GM23338 (cell line): Measurements from ENCODE around the gene RADIL. TPM values are rescaled to one million over a fixed set of nuclear protein-coding genes. Genes with fewer than 3 reads are reported as not detected.

Experiments used
- ATAC-seq: fragments of 200-7000 bp; cut with Tn5 transposase; 3 replicates; pipeline ENCODE4 v1.9.1; 2020
- DNase-seq: peaks from one replicate; pipeline ENCODE4 v3.0.0-alpha.2; 2015; ENCODE audit warnings: low spot score
- H2AFZ ChIP-seq: fragments of 200-600 bp; sonication (generic); 2 replicates; pipeline ENCODE4 v1.8.0; 2016; ENCODE audit warnings: antibody characterized with exemption, mild to moderate bottlenecking, moderate library complexity
- H3F3A ChIP-seq: fragments of 200-600 bp; sonication (generic); replicated peaks from 2 replicates; pipeline ENCODE4 v1.8.0; 2017; ENCODE audit warnings: antibody characterized with exemption, mixed run types, low read depth
- H3K27ac ChIP-seq: fragments of 200-600 bp; sonication (generic); 2 replicates; pipeline ENCODE4 v1.6.1; 2016; ENCODE audit warnings: low read depth
- H3K27me3 ChIP-seq: fragments of 200-600 bp; sonication (generic); 2 replicates; pipeline ENCODE4 v1.8.0; 2016; ENCODE audit warnings: mild to moderate bottlenecking, mixed run types, moderate library complexity; ENCODE audit not compliant: insufficient read depth
- H3K36me3 ChIP-seq: fragments of 200-600 bp; sonication (generic); 2 replicates; pipeline ENCODE4 v1.8.0; 2016; ENCODE audit warnings: mild to moderate bottlenecking; ENCODE audit not compliant: insufficient read depth
- H3K4me1 ChIP-seq: fragments of 200-600 bp; sonication (generic); 2 replicates; pipeline ENCODE4 v1.8.0; 2016; ENCODE audit warnings: mild to moderate bottlenecking, moderate library complexity; ENCODE audit not compliant: insufficient read depth
- H3K4me2 ChIP-seq: fragments of 200-600 bp; sonication (generic); 2 replicates; pipeline ENCODE4 v1.7.1; 2017; ENCODE audit warnings: mixed run types
- H3K4me3 ChIP-seq: fragments of 200-600 bp; sonication (generic); 2 replicates; pipeline ENCODE4 v1.6.1; 2016; ENCODE audit warnings: mixed run types
- H3K79me2 ChIP-seq: fragments of 200-600 bp; sonication (generic); replicated peaks from 2 replicates; pipeline ENCODE4 v1.8.0; 2017; ENCODE audit warnings: mild to moderate bottlenecking; ENCODE audit not compliant: insufficient read depth
- H3K9me2 ChIP-seq: fragments of 200-600 bp; sonication (generic); 2 replicates; pipeline ENCODE4 v1.8.0; 2017; ENCODE audit not compliant: insufficient read depth
- H4K20me1 ChIP-seq: fragments of 200-600 bp; sonication (generic); replicated peaks from 2 replicates; pipeline ENCODE4 v1.8.0; 2017; ENCODE audit warnings: mild to moderate bottlenecking; ENCODE audit not compliant: insufficient read depth
- H3K27ac Mint-ChIP-seq: 2 replicates; pipeline ENCODE4 v1.8.0; 2020; ENCODE audit warnings: inconsistent platforms, mild to moderate bottlenecking, moderate library complexity, mixed read lengths
- H3K27me3 Mint-ChIP-seq: 3 replicates; pipeline ENCODE4 v1.8.0; 2022; ENCODE audit warnings: low read depth, mild to moderate bottlenecking, moderate library complexity, mixed read lengths, inconsistent platforms; ENCODE audit not compliant: insufficient read depth, poor library complexity
- H3K36me3 Mint-ChIP-seq: 3 replicates; pipeline ENCODE4 v1.8.0; 2021; ENCODE audit warnings: low read depth, mild to moderate bottlenecking, inconsistent platforms, moderate library complexity, mixed read lengths
- H3K4me1 Mint-ChIP-seq: 3 replicates; pipeline ENCODE4 v1.8.0; 2020; ENCODE audit warnings: mild to moderate bottlenecking, inconsistent platforms, mixed read lengths
- H3K4me3 Mint-ChIP-seq: 3 replicates; pipeline ENCODE4 v1.8.0; 2021; ENCODE audit warnings: moderate library complexity, mild to moderate bottlenecking, inconsistent platforms, mixed read lengths
- H3K9me3 Mint-ChIP-seq: 3 replicates; pipeline ENCODE4 v1.8.0; 2020; ENCODE audit warnings: moderate library complexity, mild to moderate bottlenecking, inconsistent platforms, mixed read lengths
- ETS1 ChIP-seq: IDR thresholded peaks from 2 replicates; pipeline ENCODE4 v1.6.1; 2016; ENCODE audit warnings: antibody characterized with exemption
- EZH2 ChIP-seq: fragments of 200-600 bp; sonication (generic); IDR thresholded peaks from one replicate; pipeline ENCODE4 v1.8.0; 2017; ENCODE audit warnings: antibody characterized with exemption, mild to moderate bottlenecking, low read depth; ENCODE audit not compliant: unreplicated experiment
- EZH2phosphoT487 ChIP-seq: fragments of 200-600 bp; sonication (generic); IDR thresholded peaks from one replicate; pipeline ENCODE4 v1.8.1; 2018; ENCODE audit warnings: antibody characterized with exemption; ENCODE audit not compliant: unreplicated experiment
- JUNB ChIP-seq: IDR thresholded peaks from one replicate; pipeline ENCODE4 v1.6.1; 2016; ENCODE audit warnings: antibody characterized with exemption; ENCODE audit not compliant: unreplicated experiment
- STAT1 ChIP-seq: IDR thresholded peaks from one replicate; pipeline ENCODE4 v1.6.1; 2016; ENCODE audit warnings: antibody characterized with exemption; ENCODE audit not compliant: unreplicated experiment
- ZNF114 ChIP-seq: fragments of 250-450 bp; sonication (Bioruptor Pico); IDR thresholded peaks from 2 replicates; pipeline ENCODE4 v1.5.0; 2020; ENCODE audit warnings: mild to moderate bottlenecking, moderate library complexity
- ZNF462 ChIP-seq: fragments of 250-450 bp; sonication (Bioruptor Pico); IDR thresholded peaks from 2 replicates; pipeline ENCODE4 v1.5.0; 2020; ENCODE audit warnings: mild to moderate bottlenecking, moderate library complexity
- polyA plus RNA-seq: library from polyadenylated mRNA; unstranded; fragments of >200 nt; fragmentation: Nextera tagmentation; extraction: Ambion mirVana; gene quantifications from 2 replicates; pipeline ENCODE4 v1.2.1, GENCODE V29; 2016
- total RNA-seq: library from RNA; depleted of rRNA; stranded (reverse); fragments of >200 nt; shearing (Covaris generic); gene quantifications from 2 replicates; pipeline ENCODE4 v1.2.3, GENCODE V29; 2014

RADIL gene
- total and polyA plus RNA-seq, 2 experiments from 2014 or later = 4.3 to 9.8 TPM

DNA sequence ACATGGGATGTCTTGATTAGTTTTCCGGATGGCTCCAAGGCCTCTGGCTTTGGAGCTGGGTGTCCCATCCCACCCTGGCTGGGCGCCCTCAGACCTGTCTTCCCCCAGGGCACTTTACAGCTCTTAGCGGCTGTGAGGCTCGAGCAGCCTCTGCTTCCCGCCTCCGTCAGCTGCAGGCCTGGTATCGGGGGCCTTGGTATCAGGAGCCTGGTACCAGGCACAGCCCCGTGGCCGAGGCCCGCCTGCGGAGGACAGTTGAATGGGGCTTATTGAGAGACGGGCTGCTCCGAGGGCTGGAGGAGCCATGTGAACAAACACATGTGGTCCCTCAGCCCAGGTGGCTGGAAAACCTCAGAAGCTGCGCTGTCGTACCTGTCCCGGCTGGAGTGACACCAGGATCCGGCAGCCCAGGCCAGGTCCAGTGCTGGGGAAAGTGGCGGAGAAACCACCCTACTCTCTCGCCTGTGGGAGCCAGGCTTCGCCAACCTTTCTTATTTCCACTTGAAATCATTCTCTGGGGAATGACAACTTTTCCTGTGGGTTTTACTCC lies 132.0 kb downstream of the RADIL start:
- DNase-seq (no peak), ATAC-seq (no peak)
- TF ChIP-seq EZH2phosphoT487 (no peak), ZNF462 (CRISPR knock-in tag) (no peak), ETS1 (no peak), JUNB (no peak), EZH2 (no peak), ZNF114 (no peak), STAT1 (no peak)
- no peaks in the 10 kb centered on the region for H3K36me3 ChIP-seq
- H3K27me3 Mint-ChIP-seq = peaks cover 12% of the 10 kb centered on the region
- no peak overlapping the region for H3K4me3 Mint-ChIP-seq
- H3K4me2 ChIP-seq = no peak overlapping the region
- no peak overlapping the region for H3K4me3 ChIP-seq
- peaks cover 7% of the 10 kb centered on the region for H3K4me1 Mint-ChIP-seq
- H3K79me2 ChIP-seq = 0 out of 2 replicates have a peak, but pooled peaks cover 11% of the 10 kb centered on the region
- no peaks in the 10 kb centered on the region for H3K4me1 ChIP-seq
- peaks cover 12% of the 10 kb centered on the region for H3K36me3 Mint-ChIP-seq
- H3K27ac Mint-ChIP-seq = no peak overlapping the region
- H4K20me1 ChIP-seq = peaks cover 8% of the 10 kb centered on the region; the same call in 1 of the 2 replicates
- H3K27ac ChIP-seq = no peak overlapping the region
- H3K27me3 ChIP-seq = peaks cover under 1% of the 10 kb centered on the region; the same call in 1 of the 2 replicates
- no peaks in the 10 kb centered on the region for H3K9me2 ChIP-seq
- H3K9me3 Mint-ChIP-seq = no peaks in the 10 kb centered on the region
- H3F3A ChIP-seq = no peaks in the 10 kb centered on the region
- H2AFZ ChIP-seq = no peak overlapping the region
